NCI-H1930 (cell line): Measurements from ENCODE around the gene LTBP1.
"Not testable (repeated sequence)": the region's sequence is repeated elsewhere in the genome, so short reads cannot be mapped to it uniquely, and the experiment has no call there.

Experiments
- DNase-seq, 2 experiments: peaks; one replicate each; lab custom pipeline; 2025; lab: John Stamatoyannopoulos, UW

Gene LTBP1

DNA sequence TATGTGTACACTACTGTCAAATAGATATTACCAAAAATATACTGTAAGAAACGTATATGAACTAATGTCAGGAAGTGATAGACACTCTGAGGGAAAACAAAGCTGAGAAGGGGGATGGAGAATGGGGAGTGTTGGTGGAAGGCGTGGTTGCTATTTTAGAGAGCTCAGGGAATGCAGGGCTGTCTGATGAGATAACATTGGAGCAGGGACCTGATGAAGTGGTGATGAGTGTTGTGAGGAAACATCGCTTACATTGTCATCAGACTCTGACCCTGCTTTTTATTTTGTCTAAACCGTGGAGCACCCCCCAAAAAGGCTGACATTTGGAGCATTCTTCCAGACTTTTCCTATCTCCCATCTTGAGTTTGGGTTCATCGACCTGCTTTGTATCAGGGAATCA lies 194.7 kb downstream of the LTBP1 start:
- DNase-seq = no peak

- DNase-seq = no peak
Observed at GRCh38 chr2:33142810-33143209, 196.1 kb downstream of the LTBP1 start.

DNA sequence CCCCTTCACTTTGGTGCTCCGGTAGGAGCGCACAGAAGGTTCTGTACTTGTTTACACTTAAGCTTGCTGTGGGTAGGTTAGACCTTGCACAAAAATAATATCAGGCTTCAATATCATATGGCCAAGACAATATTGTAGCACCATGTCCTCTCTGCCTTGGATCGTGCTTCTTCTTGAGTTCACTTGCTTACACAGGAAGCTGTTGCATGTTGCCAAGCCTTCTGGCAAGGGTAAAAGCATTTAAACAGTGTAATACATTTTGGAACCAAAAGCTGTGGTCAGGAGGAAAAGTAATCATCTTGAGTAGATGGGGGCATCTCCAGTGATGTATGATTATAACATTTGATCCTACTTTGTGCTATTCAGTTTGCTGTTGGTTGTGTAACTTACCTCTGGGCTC lies 197.5 kb downstream of the LTBP1 start:
- no peak for DNase-seq

DNA sequence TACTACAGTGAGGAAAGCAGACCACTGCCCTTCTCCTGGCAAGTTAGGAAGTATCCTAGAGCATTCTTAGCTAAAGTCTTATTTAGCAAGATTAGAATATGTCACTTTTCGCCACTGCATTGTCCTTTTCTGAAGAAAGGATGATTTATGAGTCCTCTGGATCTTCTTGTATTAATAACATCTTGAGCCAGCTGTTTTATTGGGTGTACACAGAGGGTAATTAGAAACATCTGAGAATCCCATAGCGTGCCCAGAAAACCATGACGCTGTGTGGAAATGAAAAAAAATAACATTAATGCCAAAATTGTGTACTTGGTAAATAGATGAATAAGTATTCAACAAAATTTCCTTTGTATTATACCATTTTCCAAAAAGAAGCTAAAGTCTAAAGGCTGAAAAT lies 198.7 kb downstream of the LTBP1 start:
- no peak for DNase-seq

GRCh38 chr2:33146102-33146501 lies 199.3 kb downstream of the LTBP1 start:
- no peak for DNase-seq

- no peak for DNase-seq
Observed at GRCh38 chr2:33153008-33153407, 206.3 kb downstream of the LTBP1 start.

DNA sequence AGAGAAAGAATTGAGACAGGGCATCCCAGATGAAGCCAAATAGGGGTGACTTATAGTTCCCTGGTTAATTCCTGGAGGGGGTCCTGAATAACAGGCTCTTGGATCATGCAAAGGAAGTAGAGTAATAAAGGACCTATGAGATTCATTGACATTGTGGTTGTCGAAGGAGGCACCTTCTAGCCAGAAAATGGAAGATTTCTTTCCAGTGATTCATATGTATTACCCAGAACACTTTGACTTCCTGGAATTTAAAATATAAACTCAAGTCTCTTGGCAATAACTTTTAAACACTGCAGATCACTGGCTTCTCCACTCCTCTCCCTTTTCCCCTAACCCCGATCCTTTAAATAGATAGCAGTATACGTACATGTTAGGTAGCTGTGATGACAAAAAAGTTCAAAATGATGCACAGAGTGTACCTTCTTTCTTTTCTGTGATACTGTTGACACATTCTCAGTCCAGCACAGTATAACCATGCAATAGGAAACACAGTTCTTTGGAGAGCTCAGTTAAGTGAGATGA lies 211.8 kb downstream of the LTBP1 start:
- no peak for DNase-seq

GRCh38 chr2:33160191-33160590 lies 213.4 kb downstream of the LTBP1 start:
- no peak for DNase-seq

DNA sequence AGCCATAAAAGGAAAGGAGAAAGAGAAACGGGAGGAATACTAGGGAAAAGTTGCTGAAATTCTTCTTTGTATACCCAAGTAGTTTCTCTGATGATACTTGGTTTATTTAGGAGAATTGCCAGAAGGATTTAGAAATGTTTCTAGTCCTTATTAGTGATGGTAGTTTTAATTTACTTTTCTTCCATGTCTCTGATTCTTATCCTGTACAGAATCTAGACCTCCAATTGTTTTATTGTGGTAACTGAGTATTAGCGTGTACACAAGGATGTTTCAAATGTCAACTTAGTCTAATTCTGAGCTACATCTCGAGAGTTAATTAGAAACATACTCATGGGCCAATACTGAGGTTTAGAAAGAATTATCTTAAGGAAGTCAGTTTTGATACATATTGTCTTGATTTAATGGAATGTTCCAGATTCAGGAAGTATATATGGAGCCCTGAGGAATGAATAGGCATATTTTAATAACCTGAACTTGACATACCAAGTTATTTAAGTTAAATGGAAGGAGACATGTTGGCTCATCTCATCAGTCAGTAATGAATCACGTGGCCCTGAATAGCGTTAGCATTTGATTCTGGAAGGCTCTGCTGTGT lies 219.6 kb downstream of the LTBP1 start:
- no peak for DNase-seq

- no peak for DNase-seq
Observed at GRCh38 chr2:33167622-33168245, 221.0 kb downstream of the LTBP1 start.

- no peak for DNase-seq
Observed at GRCh38 chr2:33168425-33168824, 221.7 kb downstream of the LTBP1 start.

DNA sequence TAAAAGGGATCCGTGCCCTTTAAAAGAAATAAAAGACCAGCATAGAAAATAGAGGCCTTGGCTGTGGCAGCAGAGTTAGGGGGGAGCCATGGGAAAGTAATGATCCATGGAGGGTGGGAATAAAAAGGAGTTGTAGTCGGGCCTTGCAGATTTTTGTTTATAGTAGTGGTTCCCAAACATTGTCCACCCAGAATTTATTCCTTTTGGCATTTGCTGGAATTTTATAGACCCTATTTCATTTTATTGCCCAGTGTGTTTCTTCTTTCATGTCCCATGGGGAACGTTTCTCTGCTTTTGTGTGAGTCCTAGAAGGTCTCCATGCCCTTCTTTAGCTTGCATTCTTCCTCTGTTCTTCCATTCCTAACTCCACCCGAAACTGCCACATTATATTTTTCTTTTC lies 222.2 kb downstream of the LTBP1 start:
- DNase-seq = no peak

DNA sequence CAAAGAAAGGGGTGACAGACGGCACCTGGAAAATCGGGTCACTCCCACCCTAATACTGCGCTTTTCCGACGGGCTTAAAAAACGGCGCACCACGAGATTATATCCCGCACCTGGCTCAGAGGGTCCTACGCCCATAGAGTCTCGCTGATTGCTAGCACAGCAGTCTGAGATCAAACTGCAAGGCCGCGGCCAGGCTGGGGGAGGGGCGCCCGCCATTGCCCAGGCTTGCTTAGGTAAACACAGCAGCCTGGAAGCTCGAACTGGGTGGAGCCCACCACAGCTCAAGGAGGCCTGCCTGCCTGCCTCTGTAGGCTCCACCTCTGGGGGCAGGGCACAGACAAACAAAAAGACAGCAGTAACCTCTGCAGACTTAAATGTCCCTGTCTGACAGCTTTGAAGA lies 223.5 kb downstream of the LTBP1 start:
- not testable (repeated sequence) for DNase-seq

- no peak for DNase-seq
Observed at GRCh38 chr2:33177627-33178026, 230.9 kb downstream of the LTBP1 start.

DNA sequence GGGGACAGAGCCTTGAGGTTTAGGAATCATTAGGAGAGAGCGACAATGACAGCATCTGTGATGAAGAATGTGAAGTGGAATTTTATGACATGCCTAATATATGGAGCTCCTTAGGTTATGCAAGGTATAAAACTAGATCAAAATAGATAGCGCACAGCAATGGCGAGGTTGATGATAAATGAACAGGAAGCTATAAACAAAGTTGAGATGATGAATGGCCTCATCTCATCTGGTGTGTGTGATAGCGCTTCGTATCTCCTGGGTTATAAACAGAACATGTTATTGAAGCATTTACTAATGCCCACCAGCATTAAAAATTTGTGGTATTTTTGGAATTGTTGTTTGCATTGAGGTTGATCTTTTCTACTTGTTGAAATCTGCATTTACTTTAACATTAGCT lies 231.5 kb downstream of the LTBP1 start:
- DNase-seq = no peak

DNA sequence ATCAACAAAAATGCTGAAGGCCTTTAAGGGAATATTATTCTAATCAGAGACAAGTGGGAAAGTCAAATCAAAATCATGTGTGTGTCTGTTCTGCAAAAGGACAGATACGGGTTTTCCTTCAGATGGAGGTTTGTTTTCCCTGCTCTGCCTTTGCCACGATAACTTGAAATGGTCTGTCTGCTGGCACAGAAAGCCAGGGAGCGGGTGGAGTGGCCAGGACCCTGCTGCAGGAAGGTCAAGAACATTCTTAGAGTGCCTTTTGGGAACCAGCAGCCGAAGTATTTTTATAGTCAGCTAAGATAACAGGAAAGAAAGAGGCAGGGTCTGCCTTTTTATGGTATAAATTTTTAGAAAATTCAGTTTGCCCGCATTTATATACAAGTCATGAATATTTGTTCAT lies 234.2 kb downstream of the LTBP1 start:
- DNase-seq = no peak

DNA sequence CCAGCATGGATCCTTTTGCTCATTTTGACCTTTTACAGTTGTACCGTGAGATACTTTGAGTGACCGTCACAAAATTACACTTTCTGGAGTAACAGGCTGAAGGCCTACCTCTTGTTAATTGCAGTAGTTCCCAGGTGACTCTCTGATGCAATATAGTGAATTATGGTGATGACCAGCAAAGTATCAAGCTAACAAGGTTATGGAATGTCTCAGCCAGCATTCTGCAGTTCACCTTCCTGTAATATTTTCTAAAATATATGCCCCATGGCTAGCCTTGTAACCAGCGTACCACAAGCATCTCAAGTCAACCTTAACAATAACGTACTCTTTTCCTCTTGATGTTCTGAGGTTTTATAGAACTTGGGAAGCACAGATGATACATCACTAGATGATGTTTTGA lies 234.7 kb downstream of the LTBP1 start:
- no peak for DNase-seq

DNA sequence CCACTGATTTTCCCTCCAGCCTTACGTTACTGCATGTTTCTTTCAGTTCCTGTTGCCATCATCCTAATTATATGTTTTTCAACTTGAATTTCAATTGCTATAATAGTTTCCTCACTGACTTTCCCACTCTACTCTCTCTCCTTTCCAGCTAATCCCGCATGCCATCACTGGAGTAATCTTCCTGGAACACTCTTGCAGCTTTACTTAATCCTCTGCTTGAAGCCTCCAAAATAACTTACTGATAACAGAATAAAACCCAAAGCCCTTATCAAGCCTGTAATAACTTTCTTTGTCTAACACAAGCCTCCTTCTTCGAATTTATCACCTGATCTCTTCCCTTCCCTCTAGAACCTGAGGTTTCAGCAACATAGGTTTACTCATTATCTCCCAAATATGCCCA lies 237.3 kb downstream of the LTBP1 start:
- DNase-seq = no peak

GRCh38 chr2:33186937-33187336 lies 240.2 kb downstream of the LTBP1 start:
- no peak for DNase-seq

DNA sequence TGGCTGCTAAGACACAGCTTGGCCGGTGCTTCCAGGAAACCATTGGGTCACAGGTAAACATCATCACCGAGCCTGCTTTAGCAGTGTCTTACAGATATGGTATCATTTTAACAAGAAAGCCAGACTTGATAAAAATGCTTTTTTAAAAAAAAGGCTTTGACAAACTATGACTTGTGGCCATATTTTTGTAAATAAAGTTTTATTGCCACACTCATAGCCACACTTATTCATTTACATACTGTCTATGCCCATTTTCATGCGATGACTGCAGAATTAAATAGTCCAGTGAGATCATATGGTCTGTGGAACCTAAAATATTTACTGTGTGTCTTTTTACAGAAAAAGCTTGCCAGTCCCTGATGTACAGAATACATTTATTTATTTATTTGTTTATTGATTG lies 242.0 kb downstream of the LTBP1 start:
- DNase-seq = no peak

DNA sequence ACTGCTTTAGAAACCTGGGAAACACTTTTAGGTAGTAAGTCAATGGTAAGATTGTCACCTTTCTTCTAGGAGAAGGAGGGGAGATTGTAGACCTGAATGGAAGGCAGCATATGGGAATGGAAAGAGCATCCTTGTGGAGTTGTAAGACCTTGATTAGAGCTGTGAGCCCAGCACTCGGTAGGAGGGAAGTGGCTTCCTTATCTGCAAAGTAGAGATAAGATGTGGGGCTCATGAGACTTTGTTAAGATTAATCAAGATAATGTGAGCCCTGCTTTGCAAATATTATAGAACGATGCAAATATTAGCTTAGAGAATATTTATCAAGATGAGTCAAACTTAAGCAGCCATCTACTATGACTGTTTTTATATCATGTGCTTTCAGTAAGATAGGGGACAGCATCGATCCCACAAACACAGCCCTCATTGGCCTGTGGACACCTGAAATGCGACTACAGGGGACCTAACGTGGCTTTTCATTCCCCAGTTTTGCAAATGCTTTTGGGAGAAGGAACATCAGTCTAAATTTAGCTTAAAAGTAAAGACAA lies 243.7 kb downstream of the LTBP1 start:
- no peak for DNase-seq

DNA sequence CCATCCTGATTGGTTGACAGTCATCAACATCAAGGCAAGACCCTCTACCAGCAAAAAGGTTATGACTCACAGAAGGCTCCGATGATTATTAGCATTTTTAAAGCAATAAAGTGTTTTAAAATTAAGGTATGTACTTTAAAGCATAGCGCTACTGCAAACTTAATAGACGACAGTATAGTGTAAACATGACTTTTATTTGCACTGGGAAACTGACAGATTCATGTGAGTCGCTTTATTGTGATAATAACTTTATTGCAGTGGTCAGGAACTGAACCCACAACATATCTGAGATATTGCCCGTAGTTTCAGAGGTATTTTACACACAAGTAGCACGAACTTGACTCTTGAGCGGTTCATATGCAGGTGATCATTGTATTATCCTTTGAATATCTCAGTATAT lies 249.1 kb downstream of the LTBP1 start:
- no peak for DNase-seq

DNA sequence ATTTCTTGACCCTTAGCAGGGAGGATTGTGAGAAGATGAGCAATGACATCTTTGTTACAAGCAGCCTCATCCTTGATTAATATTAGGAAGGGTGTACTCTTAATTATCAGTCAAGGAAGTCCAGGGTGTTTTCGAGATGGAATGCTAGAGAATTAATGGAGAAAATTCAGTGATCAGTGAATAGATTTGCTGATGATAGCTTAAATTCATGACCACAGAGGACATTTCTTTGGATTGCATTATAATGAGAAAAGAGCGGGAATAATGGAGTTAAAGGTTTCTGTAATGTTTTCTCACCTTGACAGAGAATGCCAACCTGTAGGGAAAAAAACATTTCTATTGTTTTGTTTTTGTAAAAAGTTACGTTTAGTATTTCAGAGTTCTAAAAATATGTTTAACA lies 249.9 kb downstream of the LTBP1 start:
- DNase-seq = no peak
